ENCODE results near the gene TKFC. TPM values are rescaled to one million over a fixed set of nuclear protein-coding genes. Genes with fewer than 3 reads are reported as not detected.

The TKFC gene
- total RNA-seq, 1 experiment from 2014 or later, result 79.6 TPM

GRCh38 chr11:61369372-61370348, 36.6 kb downstream of the TKFC start:
- in situ Hi-C loops (cut with HindIII; ENCODE audit: low pct_unique_long_range_greater_than_20kb, low sequenced_read_pairs), result no loop called here
- ATAC-seq, result peak; percentile 32; the same call in 1 of the 2 replicates
- intact Hi-C loops (cut with micrococcal nuclease; ENCODE audit: unreplicated experiment), result no loop called here
- H3K4me1 ChIP-seq (ENCODE audit: control insufficient read depth, insufficient read depth, low read length), result no peaks in the 10 kb centered on the region
- H3K4me3 ChIP-seq (ENCODE audit: low read depth in 2 of 2, low read length in 2 of 2), result no peak overlapping the region
- peaks cover 7% of the 10 kb centered on the region; the same call in 1 of the 2 replicates for H3K9me3 ChIP-seq (ENCODE audit: control insufficient read depth, insufficient read depth, low read depth, low read length)
- no peaks in the 10 kb centered on the region for H3K27me3 ChIP-seq (ENCODE audit: control insufficient read depth, insufficient read depth, low read length)
- POLR2A ChIA-PET, result no interaction called here
- no peak overlapping the region for H3K27ac ChIP-seq (ENCODE audit: low read length)
- no peak for DNase-seq (ENCODE audit: low read depth, low spot score)
- peaks cover 22% of the 10 kb centered on the region for H3K36me3 ChIP-seq (ENCODE audit: control insufficient read depth, insufficient read depth, low read length)
- BruUV-seq (replicated peaks), result no TSS peak
- CTCF ChIA-PET, result interaction anchor here (0.5 to 1.2 kb wide), 2 partner anchors 15 to 16 kb away, joined by 4 to 6 read pairs; no protein-coding TSS in a partner anchor
- TF ChIP-seq POLR2AphosphoS5 (IDR thresholded peaks at IDR 0.05; ENCODE audit: low read depth, low read length), result no peak; the same call in 1 of the 2 replicates
- TF ChIP-seq, protein P1, sequence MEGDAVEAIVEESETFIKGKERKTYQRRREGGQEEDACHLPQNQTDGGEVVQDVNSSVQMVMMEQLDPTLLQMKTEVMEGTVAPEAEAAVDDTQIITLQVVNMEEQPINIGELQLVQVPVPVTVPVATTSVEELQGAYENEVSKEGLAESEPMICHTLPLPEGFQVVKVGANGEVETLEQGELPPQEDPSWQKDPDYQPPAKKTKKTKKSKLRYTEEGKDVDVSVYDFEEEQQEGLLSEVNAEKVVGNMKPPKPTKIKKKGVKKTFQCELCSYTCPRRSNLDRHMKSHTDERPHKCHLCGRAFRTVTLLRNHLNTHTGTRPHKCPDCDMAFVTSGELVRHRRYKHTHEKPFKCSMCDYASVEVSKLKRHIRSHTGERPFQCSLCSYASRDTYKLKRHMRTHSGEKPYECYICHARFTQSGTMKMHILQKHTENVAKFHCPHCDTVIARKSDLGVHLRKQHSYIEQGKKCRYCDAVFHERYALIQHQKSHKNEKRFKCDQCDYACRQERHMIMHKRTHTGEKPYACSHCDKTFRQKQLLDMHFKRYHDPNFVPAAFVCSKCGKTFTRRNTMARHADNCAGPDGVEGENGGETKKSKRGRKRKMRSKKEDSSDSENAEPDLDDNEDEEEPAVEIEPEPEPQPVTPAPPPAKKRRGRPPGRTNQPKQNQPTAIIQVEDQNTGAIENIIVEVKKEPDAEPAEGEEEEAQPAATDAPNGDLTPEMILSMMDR (IDR thresholded peaks at IDR 0.05), result no peak

DNA sequence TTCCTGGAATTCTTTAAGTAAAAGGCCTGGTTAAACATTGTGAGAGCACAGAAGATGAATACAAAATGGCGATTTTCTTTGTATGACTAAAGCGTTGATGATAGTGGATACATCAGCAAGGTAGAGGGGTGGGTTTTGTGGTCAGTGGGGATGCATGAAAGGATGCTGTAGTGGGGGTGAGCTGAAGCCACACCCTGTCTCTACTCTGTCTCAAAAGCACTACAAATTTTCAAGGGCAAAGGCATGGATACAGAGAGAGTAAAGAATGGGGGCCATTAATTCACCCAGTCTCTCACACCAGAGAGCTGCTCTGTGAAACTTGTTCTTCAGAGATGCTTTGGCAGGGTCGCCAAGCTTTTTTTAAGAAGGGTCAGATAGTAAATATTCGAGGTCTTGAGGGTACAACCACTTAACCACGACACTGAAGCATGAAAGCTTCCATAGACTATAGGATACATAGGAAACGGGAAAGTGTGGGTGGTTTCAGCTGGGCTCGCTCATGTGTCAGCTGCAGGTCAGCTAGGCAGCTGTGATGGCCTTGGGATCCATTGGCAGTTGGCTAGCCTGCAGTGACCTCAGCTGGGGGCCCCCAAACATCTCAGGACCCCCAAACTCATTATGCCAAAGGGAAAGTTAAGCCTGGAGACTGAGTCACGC, 37.4 kb downstream of the TKFC start:
- intact Hi-C loops (cut with micrococcal nuclease; ENCODE audit: unreplicated experiment), result no loop called here
- CTCF ChIA-PET, result interaction anchor here (1.2 kb wide), 1 partner anchor 15 kb away, joined by 4 read pairs; no protein-coding TSS in a partner anchor

GRCh38 chr11:61372659-61373420, 39.8 kb downstream of the TKFC start:
- Histone ChIP-seq H3K27me3 (ENCODE audit: control insufficient read depth, insufficient read depth, low read length) (no peaks in the 10 kb centered on the region), H3K9me3 (ENCODE audit: control insufficient read depth, insufficient read depth, low read depth, low read length) (peaks cover 7% of the 10 kb centered on the region; the same call in 1 of the 2 replicates), H3K36me3 (ENCODE audit: control insufficient read depth, insufficient read depth, low read length) (peaks cover 6% of the 10 kb centered on the region), H3K4me1 (ENCODE audit: control insufficient read depth, insufficient read depth, low read length) (no peaks in the 10 kb centered on the region), H3K27ac (ENCODE audit: low read length) (no peak overlapping the region), H3K4me3 (ENCODE audit: low read depth in 2 of 2, low read length in 2 of 2) (no peak overlapping the region)
- no peak for DNase-seq (ENCODE audit: low read depth, low spot score)
- ATAC-seq, result no peak
- no peak for TF ChIP-seq TCF7L2 (IDR thresholded peaks at IDR 0.05; ENCODE audit: low read depth, low read length)
- TF ChIP-seq POLR2AphosphoS5 (IDR thresholded peaks at IDR 0.05; ENCODE audit: low read depth, low read length), result no peak
- TF ChIP-seq, protein P1 (IDR thresholded peaks at IDR 0.05), result no peak
- no peak for TF ChIP-seq REST (IDR thresholded peaks at IDR 0.05; ENCODE audit: insufficient read depth in 1 of 2, low read depth in 2 of 2, low read length in 1 of 2)
- no peak for TF ChIP-seq SIN3A (IDR thresholded peaks at IDR 0.05; ENCODE audit: borderline replicate concordance, insufficient read depth, low read depth, low read length)
- in situ Hi-C loops (cut with HindIII; ENCODE audit: low pct_unique_long_range_greater_than_20kb, low sequenced_read_pairs) (no loop called here), intact Hi-C loops (cut with micrococcal nuclease; ENCODE audit: unreplicated experiment) (no loop called here)
- ChIA-PET CTCF (interaction anchor here (0.6 to 0.7 kb wide), 2 partner anchors 53 to 410 kb away, joined by 3 read pairs; no protein-coding TSS in a partner anchor), POLR2A (interaction anchor here (0.6 to 0.7 kb wide), 2 partner anchors 10 to 485 kb away, joined by 5 to 7 read pairs; no protein-coding TSS in a partner anchor)
- no TSS peak for BruUV-seq (replicated peaks)

More for the DNA sequence above, 37.4 kb downstream of the TKFC start:
- peaks cover 7% of the 10 kb centered on the region; the same call in 1 of the 2 replicates for H3K9me3 ChIP-seq (ENCODE audit: control insufficient read depth, insufficient read depth, low read depth, low read length)
- no TSS peak for BruUV-seq (replicated peaks)
- TF ChIP-seq POLR2AphosphoS5 (IDR thresholded peaks at IDR 0.05; ENCODE audit: low read depth, low read length), result peak; percentile 24; the same call in 1 of the 2 replicates
- no peak for TF ChIP-seq SIN3A (IDR thresholded peaks at IDR 0.05; ENCODE audit: borderline replicate concordance, insufficient read depth, low read depth, low read length)
- DNase-seq (ENCODE audit: low read depth, low spot score) (no peak), ATAC-seq (peak; percentile 62)
- H3K36me3 ChIP-seq (ENCODE audit: control insufficient read depth, insufficient read depth, low read length), result peaks cover 22% of the 10 kb centered on the region
- H3K4me1 ChIP-seq (ENCODE audit: control insufficient read depth, insufficient read depth, low read length), result no peaks in the 10 kb centered on the region
- H3K27ac ChIP-seq (ENCODE audit: low read length), result no peak overlapping the region
- POLR2A ChIA-PET, result interaction anchor here (1.5 kb wide), 1 partner anchor 9 kb away, joined by 9 read pairs; the partner anchor contains the start of genes CYB561A3 and TMEM138
- no peak overlapping the region for H3K4me3 ChIP-seq (ENCODE audit: low read depth in 2 of 2, low read length in 2 of 2)
- in situ Hi-C loops (cut with HindIII; ENCODE audit: low pct_unique_long_range_greater_than_20kb, low sequenced_read_pairs), result no loop called here
- H3K27me3 ChIP-seq (ENCODE audit: control insufficient read depth, insufficient read depth, low read length), result no peaks in the 10 kb centered on the region
